NCI-H1105 (cell line): ENCODE measurements around the gene GART.
"Not testable (repeated sequence)": the region's sequence is repeated elsewhere in the genome, so short reads cannot be mapped to it uniquely, and the experiment has no call there.

Source experiments
- DNase-seq: peaks from one replicate; lab custom pipeline; 2025; lab: John Stamatoyannopoulos, UW

The GART gene

DNA sequence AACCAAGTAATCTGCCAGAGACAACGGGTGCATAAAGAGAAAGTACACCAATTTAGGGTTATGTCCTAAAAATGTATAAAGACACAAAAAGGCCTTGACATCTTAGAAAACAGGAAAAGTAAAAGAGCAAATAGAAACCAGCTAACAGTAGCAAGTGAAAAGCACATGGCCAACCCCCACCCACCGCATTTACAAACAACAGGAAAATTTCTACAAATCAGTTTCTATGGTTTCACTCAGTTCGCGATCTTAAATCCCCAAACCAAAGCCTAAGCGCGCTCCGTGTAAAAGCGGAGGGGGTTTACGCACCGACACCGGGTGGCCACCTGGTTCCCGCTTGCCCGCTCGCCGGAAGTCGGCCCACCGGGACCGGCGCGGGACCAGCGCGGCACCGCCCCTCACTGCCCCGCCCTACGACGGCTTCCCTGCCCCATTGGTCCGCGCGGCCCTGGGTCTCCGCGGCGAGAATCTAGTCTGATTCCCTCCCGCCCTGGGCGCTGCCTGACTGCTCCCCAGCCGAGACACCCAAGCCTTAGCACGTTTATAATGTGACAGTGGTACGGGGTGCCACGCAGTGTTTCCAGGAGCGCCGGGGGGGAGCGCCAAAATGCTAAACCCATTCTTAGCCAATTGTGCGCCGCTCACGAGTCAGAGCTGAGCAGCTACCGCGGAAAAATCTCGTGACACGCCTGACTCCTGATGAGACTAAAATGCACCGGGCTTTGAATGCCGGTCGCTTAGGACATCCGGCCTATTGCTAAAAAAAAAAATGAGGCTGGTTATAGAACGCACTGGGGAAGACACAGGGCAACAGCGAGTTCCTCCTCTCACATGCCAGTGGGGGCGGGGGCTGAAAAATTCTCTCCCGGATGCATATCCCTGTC lies at the start of gene GART:
Gene GART, minus strand, starts transcription at position 362 of the 884 bp plus-strand sequence. CDS start 2,802 bp downstream, outside the sequence.
- peak; percentile 81 for DNase-seq

DNA sequence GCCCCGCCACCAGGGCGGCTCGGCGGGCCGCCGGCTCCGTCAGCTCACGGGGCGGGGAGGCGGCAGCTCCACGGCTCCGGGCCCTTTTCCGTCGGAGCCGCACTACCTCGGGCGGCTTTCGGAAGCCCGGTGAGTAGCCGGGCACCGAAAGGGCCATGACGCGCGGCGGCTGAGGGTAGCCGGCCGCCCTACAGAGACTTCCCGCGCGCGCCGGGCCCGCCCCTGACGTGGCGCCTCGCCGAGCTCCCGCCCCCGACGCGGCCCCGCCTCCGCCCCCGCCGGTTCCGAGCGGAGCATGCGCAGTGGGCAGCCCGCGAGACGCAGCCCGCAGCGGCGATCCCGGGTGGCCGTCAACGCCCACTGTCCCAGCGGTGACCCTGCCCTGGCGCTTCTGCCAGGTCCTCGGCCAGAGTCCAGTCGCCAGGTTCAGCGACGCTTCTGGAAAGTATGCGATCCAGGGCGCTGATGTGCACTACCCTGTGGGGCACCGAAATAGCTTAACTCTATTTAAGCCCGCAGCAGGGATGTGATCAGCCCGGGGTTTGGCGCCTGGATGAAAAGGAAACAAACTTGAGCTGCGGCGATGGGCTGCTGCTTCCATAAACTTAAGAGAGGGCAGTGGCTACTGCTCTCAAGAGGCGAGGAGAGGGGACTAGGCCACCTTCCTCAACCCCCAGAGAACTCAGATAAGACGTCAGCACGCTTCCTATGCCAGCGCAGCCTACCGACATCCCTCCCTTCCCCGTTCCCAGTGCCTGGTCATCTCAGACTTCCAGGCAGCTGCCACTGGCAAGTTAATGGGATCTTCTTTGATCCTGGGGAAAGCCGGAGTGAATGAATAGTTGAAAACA lies 46.8 kb upstream of the GART start, which contains the start of gene DONSON:
Gene DONSON, minus strand, starts transcription at position 200 of the 851 bp plus-strand sequence. Its CDS starts 43 bp downstream, at position 157.
- DNase-seq: peak; percentile 83

DNA sequence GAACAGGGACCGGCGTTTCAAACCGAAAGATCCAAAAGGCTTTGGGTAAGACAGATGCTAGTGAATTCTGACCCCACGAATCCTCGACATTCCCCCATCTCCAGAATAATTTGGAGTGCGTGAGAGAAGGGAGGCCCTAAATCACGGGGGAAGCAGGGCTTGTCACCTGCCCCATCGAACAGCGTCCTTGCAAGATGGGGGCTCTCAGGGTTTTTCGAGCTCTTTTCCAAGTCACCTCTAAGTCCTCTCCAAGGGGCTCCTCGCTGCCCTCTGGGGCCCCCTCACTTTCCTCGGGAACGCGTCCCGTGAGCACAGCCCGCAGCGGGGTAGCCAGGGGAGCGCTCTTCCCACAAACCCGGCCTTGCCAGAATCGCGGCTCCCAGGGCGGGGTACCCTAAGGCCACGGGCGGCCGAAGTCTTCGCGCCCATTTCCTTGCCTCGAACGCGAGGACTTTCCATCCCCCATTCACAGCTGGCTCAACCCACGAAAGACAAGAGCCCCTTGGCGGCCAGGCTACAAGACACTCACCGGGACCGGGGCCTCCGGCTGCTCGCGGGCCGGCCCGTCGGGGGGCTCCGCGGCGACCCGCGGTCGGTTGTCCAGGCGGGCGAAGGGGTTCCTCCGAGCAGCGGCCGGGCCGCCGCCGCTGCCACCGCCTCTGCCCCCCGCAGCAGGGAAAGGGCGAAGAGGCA lies 46.0 kb upstream of the GART start:
- peak; percentile 22 for DNase-seq

DNA sequence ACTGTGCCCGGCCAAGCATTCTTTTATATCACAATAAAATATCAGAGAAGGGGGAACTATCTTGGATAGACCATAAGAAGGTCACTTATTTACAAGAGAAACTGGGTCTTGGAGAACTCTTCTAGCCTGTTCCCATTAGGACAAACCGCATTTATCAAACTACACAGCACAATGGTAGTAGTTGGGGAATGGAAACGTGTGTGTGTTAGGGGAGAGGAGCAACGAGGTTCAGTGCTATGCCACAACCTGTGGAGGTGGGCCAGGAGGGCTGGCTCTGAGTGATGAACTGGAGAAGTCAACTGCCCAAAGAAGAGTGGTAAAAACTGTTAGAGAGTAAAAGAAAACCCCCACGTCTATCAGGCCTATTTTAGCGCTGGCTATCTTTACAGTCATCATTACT lies 45.0 kb upstream of the GART start:
- no peak for DNase-seq

DNA sequence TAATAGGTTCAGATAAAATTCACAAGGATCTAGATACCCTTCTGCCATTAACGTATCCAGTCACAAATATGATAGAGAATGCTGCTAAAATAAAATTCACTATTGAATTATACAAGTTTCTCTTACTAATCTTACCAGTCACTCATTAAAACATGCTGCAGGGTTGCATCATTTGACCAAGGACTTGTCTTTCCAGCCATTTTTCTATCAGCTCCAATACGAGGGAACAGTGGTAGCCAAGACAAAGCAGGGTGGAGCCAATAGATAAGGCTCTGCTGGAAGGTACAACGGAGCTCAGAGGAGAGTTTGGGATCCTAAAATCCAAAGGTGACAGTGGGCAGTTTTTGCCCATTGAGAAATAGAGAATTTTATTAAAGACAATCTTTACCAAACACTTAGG lies 42.5 kb upstream of the GART start:
- DNase-seq: no peak

DNA sequence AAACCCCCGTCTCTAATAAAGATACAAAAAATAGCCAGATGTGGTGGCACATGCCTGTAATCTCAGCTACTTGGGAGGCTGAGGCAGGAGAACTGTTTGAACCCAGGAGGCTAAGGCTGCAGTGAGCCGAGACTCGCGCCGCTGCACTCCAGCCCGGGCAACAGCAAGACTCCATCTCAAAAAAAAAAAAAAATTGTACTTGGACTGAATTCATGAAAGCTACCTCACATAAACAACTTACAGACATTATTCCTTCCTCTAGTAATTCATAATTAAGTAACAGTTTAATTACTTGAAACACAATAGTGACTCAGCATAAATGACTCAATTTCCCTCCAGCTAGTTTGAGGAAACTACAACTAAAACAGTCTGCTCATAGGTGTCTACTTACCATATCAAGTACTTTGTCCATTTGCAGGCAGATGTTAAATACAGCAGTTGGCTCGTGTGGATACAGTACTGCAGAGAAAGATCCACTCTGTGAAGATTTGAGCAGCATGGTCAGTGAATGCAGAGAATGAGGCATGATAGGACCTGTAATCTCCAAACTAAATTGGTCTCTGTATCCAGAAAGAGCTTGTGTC lies 37.1 kb upstream of the GART start:
- no peak for DNase-seq

DNA sequence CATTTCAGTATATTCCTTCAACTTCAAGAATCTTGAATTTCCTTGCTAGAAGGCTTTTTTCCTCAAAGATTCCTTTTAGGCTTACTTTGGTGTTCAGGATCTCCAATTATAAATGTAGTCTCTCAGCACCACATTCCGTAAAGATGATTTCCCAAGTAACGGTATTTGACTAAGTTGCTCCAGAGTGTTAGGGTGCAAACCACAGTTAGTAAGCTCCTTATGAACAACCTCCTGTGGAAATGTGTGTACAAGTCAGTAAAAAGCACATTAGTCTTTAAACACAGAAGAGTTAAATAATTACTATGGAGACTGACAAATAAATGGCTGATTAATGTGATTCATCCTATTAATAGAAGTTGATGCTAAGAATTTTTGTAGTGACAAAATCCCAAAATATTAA lies 36.3 kb upstream of the GART start:
- no peak for DNase-seq

DNA sequence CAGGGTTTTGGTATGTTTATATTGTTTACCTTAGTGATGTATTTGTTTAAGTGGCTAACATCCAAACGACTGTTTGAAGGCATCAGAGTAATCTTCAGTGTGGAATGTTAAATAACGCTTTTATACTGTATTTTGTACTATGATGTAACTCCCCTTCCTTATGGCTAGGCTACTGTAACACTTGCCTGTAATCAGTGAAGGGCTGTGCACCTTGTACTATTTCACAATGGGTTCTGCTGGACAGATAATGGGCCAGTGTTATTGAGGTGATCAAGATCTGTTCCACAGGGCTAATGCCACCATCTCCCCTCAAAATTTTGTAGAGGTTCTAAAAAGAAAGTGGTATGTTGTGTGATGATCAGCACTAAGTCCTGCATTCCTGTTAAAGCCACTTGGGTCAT lies 34.8 kb upstream of the GART start:
- not testable (repeated sequence) for DNase-seq

DNA sequence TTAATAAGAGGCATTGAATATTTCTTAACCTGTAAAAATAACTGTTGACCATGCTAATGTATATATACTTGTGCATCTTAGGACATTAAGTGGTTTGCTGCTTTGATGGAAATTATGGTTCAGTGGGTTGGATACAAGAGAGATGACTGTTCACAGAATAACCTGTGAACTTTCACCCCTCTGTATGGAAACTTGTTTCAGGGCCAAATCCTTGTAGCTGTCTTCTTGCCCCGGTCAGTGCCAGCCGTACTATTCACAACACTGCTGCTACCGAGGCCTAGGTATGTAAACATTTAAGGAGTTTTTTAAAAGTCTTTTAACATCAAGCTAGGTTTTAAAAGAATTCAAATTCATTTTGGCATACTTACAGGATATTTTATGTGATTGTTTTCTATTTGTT lies 30.4 kb upstream of the GART start:
- no peak for DNase-seq

DNA sequence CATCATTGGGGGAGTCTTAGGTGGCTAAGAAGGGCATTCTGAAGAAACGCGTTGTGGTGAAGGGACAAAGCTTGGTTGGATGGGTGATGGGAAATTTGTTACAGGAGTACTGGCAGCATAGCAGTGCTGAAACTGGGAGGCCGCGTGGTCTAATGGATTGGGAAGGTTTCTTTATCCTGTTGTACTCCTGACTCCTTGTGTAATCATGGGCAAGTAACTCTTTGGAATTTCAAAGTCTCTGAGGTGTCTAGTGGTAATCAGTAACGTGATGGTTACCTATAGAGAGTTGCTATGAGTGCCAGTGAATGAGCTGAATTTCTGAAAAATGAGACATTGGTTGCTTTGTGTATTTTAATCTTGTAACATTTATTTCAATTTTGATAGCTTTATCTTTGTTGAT lies 28.1 kb upstream of the GART start:
- no peak for DNase-seq

DNA sequence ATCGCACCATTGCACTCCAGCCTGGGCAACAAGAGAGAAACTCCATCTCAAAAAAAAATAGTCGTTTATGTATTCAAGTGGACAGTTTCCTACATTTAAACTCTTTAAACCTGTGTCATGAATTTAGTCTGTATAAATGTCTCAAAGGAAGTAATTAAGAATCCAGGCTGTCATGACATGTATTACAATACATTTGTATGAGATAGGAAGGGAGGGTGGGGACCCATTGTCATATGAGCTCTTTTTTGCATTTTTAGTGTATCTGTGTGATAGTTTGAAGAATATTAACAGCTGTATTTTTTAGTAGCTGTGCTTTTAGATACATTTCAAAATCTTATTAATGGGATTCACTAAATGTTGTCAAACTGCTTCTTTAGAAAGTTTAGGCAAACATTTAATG lies 26.5 kb upstream of the GART start:
- no peak for DNase-seq

DNA sequence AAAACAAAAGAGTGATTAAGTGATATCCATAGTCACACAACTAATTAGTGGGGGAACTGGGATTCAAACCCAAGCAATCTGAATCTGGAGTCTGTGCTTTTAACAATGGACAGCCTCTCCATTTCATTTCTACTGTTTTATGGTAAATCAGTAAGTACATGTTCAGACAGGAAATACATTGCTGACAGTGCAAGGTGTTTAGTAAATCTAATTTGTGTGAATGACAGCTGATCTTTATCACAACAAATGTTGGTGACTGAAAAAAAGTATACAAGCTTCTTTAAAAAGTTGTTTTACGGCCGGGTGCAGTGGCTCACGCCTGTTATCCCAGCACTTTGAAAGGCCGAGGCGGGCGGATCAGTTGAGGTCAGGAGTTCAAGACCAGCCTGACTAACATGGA lies 26.0 kb upstream of the GART start:
- DNase-seq: no peak

DNA sequence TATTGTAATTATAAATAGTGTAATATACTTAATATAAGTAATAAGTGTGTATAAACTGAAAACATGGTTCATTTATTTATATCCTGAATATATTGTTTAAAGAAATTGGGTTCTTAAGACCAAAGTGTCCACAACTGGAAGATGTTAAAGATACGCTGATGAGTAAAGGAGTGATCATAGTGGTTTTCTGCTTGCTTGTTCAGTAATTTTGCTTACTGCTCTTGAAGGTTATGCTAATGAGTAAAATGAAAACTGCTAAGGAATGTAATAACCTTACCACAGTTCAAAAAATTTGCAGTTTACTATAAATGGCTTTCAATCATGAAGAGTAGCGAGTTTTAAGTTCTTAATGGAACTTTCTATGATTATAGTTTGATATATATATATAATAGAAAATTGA lies 24.6 kb upstream of the GART start:
- DNase-seq: no peak

DNA sequence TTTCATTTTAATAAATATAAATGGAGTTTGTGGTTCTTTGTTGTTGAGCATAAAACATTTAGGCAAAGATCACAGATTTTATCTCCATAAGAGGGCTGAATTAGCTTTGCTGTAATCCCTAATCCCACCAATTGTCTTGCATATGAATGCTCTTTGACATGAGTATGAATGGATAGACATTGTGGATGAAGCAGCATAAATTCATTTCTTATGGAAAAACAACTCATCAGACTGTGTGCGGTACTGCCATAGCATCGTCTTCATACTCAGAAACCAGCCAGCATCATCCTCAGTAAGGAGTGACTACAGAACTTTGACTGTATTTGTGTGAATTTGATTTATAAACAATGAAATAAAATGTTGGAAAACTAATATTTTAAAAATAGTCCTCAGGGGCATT lies 20.5 kb upstream of the GART start:
- no peak for DNase-seq

DNA sequence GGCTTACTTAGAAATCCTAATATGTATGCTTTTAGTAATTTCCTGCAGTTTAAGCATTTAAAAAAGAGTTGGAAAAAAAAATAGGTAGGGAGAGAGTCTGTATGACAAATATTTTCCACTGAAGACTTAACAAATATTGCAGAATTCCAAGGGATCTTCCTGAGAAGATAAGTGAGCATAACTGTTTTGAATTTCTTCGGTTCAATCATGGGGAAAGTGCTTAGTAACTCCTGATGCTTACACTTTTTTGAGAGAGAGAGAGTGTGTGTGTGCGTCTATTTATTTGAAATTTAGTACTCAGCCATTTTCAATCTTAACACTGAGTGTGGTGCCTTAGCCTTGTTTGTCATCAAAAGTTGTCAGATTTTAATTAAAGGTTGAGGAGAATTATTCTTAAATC lies 19.5 kb upstream of the GART start:
- no peak for DNase-seq

DNA sequence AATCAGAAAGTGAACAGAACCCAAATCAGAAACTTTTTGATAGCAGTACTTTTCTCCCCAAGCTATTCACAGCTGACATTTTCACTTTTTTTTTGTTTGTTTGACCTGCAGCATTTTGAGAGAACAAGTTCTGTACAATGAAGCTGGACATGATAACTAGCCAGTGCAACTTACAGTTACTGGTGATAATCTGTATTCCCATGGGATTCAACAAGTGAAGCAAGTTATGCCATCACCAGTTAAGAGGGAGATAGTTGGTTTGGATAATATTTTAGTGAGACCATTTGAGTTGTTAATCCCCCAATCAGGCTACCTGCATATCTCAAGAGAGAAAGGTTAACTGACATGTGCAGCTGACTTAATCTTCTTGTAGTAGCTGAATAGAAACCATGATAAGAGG lies 19.0 kb upstream of the GART start:
- no peak for DNase-seq

DNA sequence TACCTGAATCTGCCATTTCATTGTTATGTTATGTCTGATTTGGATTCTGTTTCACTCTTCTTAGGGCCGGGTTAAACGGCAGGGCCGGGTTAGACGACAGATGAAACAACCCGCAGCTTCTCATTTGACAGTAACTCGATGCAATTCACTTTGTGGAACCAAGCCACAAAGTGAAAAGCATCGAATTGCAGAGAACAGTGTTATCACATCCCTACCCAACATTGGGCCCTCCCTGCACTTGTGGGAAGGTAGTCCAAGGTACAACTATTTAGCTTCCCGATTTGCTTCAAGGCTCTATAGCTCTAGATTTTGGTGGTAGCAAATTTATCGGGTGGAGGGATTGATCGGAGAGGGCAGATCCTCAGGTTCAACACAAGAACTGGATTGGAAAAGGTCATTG lies 17.9 kb upstream of the GART start:
- DNase-seq: no peak

DNA sequence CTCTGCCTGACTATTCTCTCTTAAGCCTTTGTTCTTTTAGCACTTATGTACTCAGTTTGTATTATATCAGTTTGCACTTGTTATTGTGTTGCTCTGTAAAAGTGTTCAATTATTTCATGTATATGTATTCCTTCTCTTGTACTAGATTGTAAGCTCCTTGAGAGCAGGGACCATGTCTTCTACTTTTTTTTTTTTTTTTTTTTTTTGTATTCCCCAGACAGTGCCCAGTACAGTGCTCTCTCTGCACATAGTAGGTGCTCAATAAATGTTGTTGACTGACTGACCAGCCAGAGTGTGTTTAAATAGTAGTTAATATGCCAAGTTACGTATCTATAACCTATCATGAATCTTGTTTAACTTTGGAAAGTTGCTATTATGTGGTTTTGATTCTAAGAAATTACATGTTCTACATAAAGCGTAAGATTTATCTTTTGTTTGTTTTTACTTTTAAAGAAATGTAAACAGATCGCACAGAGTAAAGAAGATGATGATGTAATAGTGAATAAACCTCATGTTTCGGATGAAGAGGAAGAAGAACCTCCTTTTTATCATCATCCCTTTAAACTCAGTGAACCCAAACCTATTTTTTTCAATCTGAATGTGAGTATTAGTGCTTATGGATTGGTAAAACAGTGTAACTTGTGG lies 17.0 kb upstream of the GART start:
- no peak for DNase-seq

DNA sequence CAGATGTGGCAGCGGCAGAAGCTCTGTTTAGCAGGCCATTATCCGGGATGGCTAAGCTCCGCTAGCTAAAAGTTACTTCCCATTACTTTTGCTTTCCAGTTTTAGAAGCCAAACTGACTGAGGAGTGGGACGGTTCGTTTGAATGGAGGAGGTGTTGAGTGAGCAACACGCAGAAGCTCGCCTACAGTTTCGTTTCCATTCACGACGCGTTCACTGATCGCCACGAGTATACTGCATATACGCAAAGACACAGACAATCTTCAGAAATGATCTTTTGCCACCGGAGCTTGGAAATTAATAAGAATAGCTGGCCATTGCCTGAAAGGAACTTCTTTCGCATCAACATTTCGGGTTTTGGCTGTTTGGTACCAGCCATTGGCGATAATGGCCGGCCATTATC lies 15.5 kb upstream of the GART start:
- DNase-seq: no peak

DNA sequence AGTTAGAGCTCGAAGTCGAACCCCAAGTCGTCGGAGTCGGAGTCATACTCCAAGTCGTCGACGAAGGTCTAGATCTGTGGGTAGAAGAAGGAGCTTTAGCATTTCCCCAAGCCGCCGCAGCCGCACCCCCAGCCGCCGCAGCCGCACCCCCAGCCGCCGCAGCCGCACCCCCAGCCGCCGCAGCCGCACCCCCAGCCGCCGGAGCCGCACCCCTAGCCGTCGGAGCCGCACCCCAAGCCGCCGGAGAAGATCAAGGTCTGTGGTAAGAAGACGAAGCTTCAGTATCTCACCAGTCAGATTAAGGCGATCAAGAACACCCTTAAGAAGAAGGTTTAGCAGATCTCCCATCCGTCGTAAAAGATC lies 13.0 kb upstream of the GART start:
- no peak for DNase-seq

DNA sequence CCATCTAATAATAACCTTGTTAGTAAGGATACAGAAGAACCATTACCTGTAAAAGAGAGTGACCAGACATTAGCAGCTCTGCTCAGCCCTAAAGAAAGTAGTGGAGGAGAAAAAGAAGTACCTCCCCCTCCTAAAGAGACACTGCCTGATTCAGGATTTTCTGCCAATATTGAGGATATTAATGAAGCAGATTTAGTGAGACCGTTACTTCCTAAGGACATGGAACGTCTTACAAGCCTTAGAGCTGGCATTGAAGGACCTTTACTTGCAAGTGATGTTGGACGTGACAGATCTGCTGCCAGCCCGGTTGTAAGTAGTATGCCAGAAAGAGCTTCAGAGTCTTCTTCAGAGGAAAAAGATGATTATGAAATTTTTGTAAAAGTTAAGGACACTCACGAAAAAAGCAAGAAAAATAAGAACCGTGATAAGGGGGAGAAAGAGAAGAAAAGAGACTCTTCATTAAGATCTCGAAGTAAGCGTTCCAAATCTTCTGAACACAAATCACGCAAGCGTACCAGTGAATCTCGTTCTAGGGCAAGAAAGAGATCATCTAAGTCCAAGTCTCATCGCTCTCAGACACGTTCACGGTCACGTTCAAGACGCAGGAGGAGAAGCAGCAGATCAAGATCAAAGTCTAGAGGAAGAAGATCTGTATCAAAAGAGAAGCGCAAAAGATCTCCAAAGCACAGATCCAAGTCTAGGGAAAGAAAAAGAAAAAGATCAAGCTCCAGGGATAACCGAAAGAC lies 12.5 kb upstream of the GART start:
- DNase-seq: no peak
